DND-41 (cell line): ENCODE data around the gene ASB17.

Experiments
- EZH2 ChIP-seq: IDR thresholded peaks from 3 replicates; pipeline ENCODE4 v1.6.1; 2012; ENCODE audit warnings: borderline replicate concordance, low read depth, mild to moderate bottlenecking, moderate library complexity, low read length, inconsistent platforms; ENCODE audit not compliant: severe bottlenecking
- TF ChIP-seq, protein P1 (sequence below): IDR thresholded peaks from 2 replicates; pipeline ENCODE4 v1.5.1; 2012; ENCODE audit warnings: borderline replicate concordance, low read length, moderate library complexity, mild to moderate bottlenecking; ENCODE audit not compliant: poor library complexity, severe bottlenecking; ENCODE audit errors: extremely low read depth

DNA sequence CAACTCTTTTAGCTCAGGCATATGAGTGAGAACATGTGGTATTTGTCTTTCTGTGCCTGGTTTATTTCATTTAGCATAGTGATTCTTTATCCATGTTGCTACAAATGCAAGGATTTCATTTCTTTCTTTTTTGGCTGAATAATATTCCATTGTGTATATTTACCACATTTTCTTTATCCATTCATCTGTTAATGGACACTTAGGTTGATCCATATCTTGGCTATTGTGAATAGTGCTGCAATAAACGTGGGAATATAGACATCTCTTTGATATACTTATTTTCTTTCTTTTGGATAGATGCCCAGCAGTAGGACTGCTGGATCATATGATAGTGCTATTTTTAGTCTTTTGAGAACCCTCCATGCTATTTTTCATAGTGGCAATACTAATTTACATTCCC, 30.8 kb downstream of the ASB17 start:
- TF ChIP-seq, protein P1, sequence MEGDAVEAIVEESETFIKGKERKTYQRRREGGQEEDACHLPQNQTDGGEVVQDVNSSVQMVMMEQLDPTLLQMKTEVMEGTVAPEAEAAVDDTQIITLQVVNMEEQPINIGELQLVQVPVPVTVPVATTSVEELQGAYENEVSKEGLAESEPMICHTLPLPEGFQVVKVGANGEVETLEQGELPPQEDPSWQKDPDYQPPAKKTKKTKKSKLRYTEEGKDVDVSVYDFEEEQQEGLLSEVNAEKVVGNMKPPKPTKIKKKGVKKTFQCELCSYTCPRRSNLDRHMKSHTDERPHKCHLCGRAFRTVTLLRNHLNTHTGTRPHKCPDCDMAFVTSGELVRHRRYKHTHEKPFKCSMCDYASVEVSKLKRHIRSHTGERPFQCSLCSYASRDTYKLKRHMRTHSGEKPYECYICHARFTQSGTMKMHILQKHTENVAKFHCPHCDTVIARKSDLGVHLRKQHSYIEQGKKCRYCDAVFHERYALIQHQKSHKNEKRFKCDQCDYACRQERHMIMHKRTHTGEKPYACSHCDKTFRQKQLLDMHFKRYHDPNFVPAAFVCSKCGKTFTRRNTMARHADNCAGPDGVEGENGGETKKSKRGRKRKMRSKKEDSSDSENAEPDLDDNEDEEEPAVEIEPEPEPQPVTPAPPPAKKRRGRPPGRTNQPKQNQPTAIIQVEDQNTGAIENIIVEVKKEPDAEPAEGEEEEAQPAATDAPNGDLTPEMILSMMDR: no peak
- no peak for TF ChIP-seq EZH2
